Activated CD8-positive, alpha-beta memory T cell treated with anti-CD3 and anti-CD28 coated beads, Interleukin-2, amount 50 U/mL, for 1 hour (primary cell): ENCODE data around the gene ZNF679.
"Not testable (repeated sequence)": the region's sequence is repeated elsewhere in the genome, so short reads cannot be mapped to it uniquely, and the experiment has no call there.

Experiments used
- DNase-seq: peaks from one replicate; pipeline ENCODE4 v3.0.0-alpha.2; 2020; ENCODE audit errors: extremely low read depth

The ZNF679 gene

DNA sequence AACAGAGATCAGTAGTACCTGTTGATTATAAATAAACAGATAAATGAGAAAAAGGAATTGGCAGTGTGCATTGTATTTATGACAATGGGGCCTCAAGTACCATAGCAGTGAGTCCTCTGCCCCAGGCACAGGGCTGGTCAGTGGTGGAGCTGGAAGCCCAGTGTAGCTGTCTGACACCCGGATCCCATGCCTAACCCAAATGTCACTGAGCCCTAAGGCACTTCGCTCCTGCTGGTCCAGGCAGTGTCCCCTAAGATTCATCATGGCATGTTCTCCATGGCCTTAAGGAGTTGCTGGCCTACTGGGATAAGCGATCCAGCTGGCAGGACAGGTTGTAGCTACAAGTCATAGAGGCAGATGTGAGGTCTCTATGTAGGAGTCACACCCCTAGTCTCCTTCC, 82.2 kb downstream of the ZNF679 start:
- no peak for DNase-seq

DNA sequence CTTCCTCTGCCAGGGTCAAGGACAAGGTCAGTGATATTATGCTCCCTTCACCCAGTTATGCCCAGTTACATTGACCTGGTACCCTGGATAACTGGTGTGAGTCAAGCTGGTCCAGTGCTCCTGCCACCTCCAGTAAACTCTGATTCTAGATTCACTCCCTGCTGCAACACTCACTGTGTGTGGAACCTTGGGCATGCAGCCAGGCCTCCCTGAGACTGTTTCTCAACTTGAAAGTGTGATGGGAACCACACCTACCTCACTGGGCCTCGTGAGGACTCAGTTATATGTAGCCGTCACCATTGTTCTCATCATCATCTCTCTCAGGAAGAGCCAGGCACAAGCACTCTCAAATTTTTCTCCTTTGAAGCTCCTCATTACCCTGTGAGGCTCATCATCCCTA, 84.6 kb downstream of the ZNF679 start:
- DNase-seq, result no peak

GRCh38 chr7:64313740-64314491, 85.6 kb downstream of the ZNF679 start, which contains the start of gene ZNF736:
TSS of gene ZNF736 (plus strand) at chr7:64313961. CDS start at chr7:64314151, 190 bp downstream.
- peak; percentile 64 for DNase-seq

DNA sequence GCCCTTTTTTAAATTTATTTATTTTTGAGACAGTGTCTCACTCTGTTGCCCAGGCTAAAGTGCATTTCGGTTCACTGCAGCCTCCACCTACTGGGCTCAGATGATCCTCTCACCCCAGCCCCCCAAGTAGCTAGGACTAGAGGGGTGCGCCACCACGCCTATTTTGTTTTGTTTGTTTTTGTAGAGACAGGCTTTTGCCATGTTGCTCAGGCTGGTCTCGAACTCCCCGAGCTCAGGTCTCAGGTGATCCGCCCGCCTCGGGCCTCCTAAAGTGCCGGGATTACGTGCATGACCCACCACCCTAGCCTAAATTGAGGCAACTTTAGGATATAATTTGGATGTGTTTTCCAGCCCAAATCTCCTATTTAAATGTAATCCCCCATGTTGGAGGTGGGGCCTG, 86.3 kb downstream of the ZNF679 start:
- no peak for DNase-seq

DNA sequence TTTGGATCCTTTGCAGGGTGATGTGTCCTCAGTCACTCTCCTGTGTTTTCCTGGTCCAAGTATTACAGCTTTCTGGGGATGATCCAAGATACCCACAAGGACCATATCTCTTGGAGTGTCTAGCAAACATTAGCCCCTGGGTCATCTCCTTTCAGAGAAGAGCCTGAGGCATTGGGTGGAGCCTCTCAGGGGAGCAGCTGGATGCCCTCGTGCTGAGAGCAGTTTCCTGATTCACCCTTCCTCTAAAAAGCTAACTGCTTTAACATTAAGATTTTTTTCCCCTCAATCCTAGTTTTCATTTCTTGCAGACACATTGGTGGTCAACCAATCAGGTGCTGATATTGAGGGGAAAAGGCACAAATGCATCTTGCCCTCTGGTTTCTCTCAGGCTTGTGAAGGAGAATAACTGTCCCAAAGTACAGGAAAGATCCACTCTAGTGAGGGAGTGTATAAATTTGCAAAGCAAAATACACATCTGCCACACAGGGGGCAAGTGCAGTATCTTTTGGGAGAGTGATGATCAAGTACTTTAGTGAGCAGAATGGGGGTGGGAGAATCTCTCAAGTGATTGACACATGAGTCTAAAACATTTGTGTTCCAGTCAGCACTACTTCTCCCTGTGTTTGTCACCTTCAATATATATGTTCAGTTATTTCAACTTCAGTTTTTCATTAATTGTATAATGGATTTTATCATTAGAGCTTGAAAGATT, 87.9 kb downstream of the ZNF679 start:
- DNase-seq, result not testable (repeated sequence)
